Measurements from ENCODE around the gene DNAJB2.

DNA sequence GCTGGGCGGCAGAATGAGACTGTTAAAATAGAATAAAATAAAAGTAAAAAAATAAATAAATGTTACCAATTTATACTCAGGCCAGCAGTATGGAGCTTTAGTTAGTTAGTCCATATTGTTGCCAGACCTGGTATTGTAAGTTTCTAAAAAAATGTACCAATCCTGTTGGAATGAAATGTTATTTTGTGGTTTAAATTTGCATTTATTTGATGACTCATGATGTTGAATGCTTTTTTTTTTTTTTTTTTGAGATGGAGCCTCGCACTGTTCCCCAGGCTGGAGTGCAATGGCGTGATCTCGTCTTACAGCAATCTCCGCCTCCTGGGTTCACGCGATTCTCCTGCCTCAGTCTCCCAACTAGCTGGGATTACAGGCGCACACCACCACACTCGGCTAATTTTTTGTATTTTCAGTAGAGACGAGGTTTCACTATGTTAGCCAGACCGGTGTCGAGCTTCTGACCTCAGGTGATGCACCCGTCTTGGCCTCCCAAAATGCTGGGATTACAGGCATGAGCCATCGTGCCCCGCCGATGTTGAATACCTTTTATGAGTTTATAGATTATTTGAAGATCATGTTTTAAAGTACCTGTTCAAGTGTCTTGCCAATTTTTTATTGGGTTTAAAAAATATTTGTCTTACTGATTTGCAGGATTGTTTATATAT is 35.8 kb downstream of the DNAJB2 start:
- TF ChIP-seq, protein P1, sequence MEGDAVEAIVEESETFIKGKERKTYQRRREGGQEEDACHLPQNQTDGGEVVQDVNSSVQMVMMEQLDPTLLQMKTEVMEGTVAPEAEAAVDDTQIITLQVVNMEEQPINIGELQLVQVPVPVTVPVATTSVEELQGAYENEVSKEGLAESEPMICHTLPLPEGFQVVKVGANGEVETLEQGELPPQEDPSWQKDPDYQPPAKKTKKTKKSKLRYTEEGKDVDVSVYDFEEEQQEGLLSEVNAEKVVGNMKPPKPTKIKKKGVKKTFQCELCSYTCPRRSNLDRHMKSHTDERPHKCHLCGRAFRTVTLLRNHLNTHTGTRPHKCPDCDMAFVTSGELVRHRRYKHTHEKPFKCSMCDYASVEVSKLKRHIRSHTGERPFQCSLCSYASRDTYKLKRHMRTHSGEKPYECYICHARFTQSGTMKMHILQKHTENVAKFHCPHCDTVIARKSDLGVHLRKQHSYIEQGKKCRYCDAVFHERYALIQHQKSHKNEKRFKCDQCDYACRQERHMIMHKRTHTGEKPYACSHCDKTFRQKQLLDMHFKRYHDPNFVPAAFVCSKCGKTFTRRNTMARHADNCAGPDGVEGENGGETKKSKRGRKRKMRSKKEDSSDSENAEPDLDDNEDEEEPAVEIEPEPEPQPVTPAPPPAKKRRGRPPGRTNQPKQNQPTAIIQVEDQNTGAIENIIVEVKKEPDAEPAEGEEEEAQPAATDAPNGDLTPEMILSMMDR (IDR thresholded peaks at IDR 0.05), result no peak
- TF ChIP-seq POLR2A (IDR thresholded peaks at IDR 0.05), result no peak

All from lower leg skin (tissue), 3 donors.